HepG2 (cell line): ENCODE data around the gene VCPKMT. TPM values are rescaled to one million over a fixed set of nuclear protein-coding genes. Genes with fewer than 3 reads are reported as not detected.

Source experiments
- MXD4 ChIP-seq: IDR thresholded peaks from 2 replicates; pipeline ENCODE4 v1.6.1; 2016; ENCODE audit warnings: mild to moderate bottlenecking, missing biosample characterization, missing genetic modification reagents
- NR1H2 ChIP-seq: sonication (generic); formaldehyde crosslinking; IDR thresholded peaks from 2 replicates; pipeline ENCODE4 v1.8.1; 2022; ENCODE audit warnings: low read depth, missing genetic modification reagents, borderline replicate concordance
- RFXANK ChIP-seq: IDR thresholded peaks from 2 replicates; pipeline ENCODE4 v1.6.1; 2016
- ZNF205 ChIP-seq: IDR thresholded peaks from 2 replicates; pipeline ENCODE4 v1.6.1; 2018; ENCODE audit warnings: missing biosample characterization, missing genetic modification reagents
- ZNF615 ChIP-seq: sonication (generic); formaldehyde crosslinking; IDR thresholded peaks from 2 replicates; pipeline ENCODE4 v1.5.0; 2020; ENCODE audit warnings: mild to moderate bottlenecking, missing genetic modification reagents, borderline replicate concordance
- polyA plus RNA-seq, 8 experiments: library from polyadenylated mRNA; depleted of rRNA in 3 of 8; stranded (reverse) in 7 of 8; unstranded in 1 of 8; fragments of >200 nt; fragmentation: Illumina TruSeq in 4 of 8; extraction: Trizol in 4 of 8; gene quantifications; 2 replicates each; pipeline versions ENCODE4 v1.2.1 to v1.2.3, GENCODE V29; 2011 to 2016; ENCODE audit warnings: low read depth in 4 of 8, missing spikeins in 1 of 8, mixed read lengths in 1 of 8; ENCODE audit not compliant: insufficient read depth in 1 of 8
- total RNA-seq, 5 experiments: library from RNA; depleted of rRNA; stranded (reverse); fragments of >200 nt; fragmentation: Illumina TruSeq; extraction: Trizol; gene quantifications; 2 replicates each; pipeline ENCODE4 v1.2.3, GENCODE V29; 2016; ENCODE audit warnings: low read depth in 1 of 5
- TF ChIP-seq, protein P1 (sequence below): sonication (generic); formaldehyde crosslinking; IDR thresholded peaks from 2 replicates; pipeline ENCODE4 v1.5.0; 2020; ENCODE audit warnings: mild to moderate bottlenecking, missing genetic modification reagents, borderline replicate concordance
- TF ChIP-seq, protein P2 (sequence below): sonication (generic); formaldehyde crosslinking; IDR thresholded peaks from 2 replicates; pipeline ENCODE4 v1.8.1; 2023; ENCODE audit warnings: mild to moderate bottlenecking, moderate library complexity, missing genetic modification reagents
- TF ChIP-seq, protein P3 (sequence below): IDR thresholded peaks from 2 replicates; pipeline ENCODE4 v1.6.1; 2016; ENCODE audit warnings: low read depth, control low read depth
- TF ChIP-seq, protein P4 (sequence below): sonication (generic); formaldehyde crosslinking; IDR thresholded peaks from one replicate; pipeline ENCODE4 v1.5.1; 2020; ENCODE audit warnings: mild to moderate bottlenecking, missing genetic modification reagents; ENCODE audit errors: not compliant biosample characterization

The VCPKMT gene
- total and polyA plus RNA-seq, 2 of the 13 experiments (the other 11 are each of a cell fraction or from before 2014, with no cell fraction given): 3.9 to 5.4 TPM

DNA sequence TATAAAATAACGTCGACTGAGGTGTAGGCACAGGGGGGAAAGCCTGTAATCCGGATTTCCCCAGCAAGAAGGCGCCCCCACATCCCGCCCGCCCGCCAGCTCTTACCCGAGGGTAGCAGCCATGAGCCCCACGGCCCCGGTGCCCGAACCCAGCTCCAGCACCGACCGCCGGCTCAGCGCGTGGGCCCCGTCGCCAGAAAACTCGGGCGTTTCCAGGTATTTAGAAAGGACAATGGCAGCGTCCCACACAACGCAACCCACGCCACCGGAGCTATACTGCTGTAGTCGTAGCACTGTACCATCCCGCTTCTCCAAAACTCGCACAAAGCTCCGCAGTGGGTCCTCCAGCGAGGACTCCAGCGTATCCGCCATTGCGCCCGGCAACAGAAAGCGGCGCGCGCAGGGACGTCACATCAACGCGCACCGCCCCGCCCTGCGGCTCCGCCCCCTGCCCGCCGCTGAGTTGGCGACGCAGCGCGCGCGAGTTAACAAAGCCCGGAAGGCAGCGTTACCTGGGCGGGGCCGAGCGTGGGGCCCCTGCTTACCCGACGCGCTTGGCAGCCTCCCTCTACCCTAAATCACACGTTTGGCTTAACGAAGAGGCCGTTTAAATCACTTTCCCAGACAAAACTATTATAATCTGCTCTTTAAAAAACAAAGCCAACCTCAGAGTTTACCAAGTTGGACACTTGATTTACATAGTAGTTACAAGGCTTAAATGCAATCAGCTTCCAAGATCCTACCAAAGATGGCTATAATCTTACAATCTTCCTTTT is at the start of gene VCPKMT (continued):
- TF ChIP-seq, protein P1, sequence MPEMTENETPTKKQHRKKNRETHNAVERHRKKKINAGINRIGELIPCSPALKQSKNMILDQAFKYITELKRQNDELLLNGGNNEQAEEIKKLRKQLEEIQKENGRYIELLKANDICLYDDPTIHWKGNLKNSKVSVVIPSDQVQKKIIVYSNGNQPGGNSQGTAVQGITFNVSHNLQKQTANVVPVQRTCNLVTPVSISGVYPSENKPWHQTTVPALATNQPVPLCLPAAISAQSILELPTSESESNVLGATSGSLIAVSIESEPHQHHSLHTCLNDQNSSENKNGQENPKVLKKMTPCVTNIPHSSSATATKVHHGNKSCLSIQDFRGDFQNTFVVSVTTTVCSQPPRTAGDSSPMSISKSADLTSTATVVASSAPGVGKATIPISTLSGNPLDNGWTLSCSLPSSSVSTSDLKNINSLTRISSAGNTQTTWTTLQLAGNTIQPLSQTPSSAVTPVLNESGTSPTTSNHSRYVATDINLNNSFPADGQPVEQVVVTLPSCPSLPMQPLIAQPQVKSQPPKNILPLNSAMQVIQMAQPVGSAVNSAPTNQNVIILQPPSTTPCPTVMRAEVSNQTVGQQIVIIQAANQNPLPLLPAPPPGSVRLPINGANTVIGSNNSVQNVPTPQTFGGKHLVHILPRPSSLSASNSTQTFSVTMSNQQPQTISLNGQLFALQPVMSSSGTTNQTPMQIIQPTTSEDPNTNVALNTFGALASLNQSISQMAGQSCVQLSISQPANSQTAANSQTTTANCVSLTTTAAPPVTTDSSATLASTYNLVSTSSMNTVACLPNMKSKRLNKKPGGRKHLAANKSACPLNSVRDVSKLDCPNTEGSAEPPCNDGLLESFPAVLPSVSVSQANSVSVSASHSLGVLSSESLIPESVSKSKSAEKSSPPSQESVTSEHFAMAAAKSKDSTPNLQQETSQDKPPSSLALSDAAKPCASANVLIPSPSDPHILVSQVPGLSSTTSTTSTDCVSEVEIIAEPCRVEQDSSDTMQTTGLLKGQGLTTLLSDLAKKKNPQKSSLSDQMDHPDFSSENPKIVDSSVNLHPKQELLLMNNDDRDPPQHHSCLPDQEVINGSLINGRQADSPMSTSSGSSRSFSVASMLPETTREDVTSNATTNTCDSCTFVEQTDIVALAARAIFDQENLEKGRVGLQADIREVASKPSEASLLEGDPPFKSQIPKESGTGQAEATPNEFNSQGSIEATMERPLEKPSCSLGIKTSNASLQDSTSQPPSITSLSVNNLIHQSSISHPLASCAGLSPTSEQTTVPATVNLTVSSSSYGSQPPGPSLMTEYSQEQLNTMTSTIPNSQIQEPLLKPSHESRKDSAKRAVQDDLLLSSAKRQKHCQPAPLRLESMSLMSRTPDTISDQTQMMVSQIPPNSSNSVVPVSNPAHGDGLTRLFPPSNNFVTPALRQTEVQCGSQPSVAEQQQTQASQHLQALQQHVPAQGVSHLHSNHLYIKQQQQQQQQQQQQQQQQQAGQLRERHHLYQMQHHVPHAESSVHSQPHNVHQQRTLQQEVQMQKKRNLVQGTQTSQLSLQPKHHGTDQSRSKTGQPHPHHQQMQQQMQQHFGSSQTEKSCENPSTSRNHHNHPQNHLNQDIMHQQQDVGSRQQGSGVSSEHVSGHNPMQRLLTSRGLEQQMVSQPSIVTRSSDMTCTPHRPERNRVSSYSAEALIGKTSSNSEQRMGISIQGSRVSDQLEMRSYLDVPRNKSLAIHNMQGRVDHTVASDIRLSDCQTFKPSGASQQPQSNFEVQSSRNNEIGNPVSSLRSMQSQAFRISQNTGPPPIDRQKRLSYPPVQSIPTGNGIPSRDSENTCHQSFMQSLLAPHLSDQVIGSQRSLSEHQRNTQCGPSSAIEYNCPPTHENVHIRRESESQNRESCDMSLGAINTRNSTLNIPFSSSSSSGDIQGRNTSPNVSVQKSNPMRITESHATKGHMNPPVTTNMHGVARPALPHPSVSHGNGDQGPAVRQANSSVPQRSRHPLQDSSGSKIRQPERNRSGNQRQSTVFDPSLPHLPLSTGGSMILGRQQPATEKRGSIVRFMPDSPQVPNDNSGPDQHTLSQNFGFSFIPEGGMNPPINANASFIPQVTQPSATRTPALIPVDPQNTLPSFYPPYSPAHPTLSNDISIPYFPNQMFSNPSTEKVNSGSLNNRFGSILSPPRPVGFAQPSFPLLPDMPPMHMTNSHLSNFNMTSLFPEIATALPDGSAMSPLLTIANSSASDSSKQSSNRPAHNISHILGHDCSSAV (CRISPR knock-in tag): no peak
- TF ChIP-seq ZNF205 (CRISPR knock-in tag): no peak
- TF ChIP-seq, protein P2, sequence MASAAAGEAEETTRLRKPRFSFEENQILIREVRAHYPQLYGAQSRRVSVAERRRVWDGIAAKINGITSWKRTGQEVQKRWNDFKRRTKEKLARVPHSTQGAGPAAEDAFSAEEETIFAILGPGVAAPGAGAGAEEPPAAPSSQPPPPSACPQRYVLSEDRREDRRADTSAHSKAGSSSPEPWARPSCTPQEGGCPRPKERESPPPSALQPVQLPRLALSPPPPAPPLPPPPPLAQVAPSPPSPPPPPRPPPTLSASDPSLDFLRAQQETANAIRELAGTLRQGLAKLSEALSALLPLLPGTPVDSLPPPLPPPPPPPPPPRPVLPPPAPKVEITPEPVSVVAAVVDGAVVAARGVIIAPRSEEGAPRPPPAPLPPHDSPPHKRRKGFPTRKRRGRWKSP (CRISPR knock-in tag): peak; percentile 71; the same call in 1 of the 2 replicates
- TF ChIP-seq RFXANK: no peak
- TF ChIP-seq MXD4: peak; percentile 77
- TF ChIP-seq ZNF615 (CRISPR knock-in tag): no peak
- no peak for TF ChIP-seq NR1H2 (CRISPR knock-in tag)
- TF ChIP-seq, protein P3, sequence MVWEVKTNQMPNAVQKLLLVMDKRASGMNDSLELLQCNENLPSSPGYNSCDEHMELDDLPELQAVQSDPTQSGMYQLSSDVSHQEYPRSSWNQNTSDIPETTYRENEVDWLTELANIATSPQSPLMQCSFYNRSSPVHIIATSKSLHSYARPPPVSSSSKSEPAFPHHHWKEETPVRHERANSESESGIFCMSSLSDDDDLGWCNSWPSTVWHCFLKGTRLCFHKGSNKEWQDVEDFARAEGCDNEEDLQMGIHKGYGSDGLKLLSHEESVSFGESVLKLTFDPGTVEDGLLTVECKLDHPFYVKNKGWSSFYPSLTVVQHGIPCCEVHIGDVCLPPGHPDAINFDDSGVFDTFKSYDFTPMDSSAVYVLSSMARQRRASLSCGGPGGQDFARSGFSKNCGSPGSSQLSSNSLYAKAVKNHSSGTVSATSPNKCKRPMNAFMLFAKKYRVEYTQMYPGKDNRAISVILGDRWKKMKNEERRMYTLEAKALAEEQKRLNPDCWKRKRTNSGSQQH (CRISPR knock-in tag): peak; percentile 69; the same call in 1 of the 2 replicates
- TF ChIP-seq, protein P4, sequence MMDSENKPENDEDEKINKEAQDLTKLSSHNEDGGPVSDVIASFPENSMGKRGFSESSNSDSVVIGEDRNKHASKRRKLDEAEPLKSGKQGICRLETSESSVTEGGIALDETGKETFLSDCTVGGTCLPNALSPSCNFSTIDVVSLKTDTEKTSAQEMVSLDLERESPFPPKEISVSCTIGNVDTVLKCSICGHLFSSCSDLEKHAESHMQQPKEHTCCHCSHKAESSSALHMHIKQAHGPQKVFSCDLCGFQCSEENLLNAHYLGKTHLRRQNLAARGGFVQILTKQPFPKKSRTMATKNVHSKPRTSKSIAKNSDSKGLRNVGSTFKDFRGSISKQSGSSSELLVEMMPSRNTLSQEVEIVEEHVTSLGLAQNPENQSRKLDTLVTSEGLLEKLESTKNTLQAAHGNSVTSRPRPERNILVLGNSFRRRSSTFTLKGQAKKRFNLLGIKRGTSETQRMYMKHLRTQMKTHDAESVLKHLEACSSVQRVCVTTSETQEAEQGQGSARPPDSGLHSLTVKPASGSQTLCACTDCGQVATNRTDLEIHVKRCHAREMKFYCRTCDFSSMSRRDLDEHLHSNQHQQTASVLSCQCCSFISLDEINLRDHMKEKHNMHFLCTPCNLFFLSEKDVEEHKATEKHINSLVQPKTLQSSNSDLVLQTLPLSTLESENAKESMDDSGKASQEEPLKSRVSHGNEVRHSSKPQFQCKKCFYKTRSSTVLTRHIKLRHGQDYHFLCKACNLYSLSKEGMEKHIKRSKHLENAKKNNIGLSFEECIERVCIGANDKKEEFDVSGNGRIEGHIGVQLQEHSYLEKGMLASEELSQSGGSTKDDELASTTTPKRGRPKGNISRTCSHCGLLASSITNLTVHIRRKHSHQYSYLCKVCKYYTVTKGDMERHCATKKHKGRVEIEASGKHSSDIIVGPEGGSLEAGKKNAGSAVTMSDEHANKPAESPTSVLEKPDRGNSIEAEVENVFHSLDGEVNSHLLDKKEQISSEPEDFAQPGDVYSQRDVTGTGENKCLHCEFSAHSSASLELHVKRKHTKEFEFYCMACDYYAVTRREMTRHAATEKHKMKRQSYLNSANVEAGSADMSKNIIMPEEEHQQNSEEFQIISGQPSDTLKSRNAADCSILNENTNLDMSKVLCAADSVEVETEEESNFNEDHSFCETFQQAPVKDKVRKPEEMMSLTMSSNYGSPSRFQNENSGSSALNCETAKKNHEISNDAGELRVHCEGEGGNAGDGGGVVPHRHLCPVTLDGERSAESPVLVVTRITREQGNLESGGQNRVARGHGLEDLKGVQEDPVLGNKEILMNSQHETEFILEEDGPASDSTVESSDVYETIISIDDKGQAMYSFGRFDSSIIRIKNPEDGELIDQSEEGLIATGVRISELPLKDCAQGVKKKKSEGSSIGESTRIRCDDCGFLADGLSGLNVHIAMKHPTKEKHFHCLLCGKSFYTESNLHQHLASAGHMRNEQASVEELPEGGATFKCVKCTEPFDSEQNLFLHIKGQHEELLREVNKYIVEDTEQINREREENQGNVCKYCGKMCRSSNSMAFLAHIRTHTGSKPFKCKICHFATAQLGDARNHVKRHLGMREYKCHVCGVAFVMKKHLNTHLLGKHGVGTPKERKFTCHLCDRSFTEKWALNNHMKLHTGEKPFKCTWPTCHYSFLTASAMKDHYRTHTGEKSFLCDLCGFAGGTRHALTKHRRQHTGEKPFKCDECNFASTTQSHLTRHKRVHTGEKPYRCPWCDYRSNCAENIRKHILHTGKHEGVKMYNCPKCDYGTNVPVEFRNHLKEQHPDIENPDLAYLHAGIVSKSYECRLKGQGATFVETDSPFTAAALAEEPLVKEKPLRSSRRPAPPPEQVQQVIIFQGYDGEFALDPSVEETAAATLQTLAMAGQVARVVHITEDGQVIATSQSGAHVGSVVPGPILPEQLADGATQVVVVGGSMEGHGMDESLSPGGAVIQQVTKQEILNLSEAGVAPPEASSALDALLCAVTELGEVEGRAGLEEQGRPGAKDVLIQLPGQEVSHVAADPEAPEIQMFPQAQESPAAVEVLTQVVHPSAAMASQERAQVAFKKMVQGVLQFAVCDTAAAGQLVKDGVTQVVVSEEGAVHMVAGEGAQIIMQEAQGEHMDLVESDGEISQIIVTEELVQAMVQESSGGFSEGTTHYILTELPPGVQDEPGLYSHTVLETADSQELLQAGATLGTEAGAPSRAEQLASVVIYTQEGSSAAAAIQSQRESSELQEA (CRISPR knock-in tag): peak; percentile 73
